Gastroesophageal sphincter (tissue), 4 donors: Measurements from ENCODE around the gene CLNS1A. TPM values are rescaled to one million over a fixed set of nuclear protein-coding genes. Genes with fewer than 3 reads are reported as not detected.
A peak's percentile ranks its signal among the peaks of the same experiment; 100 is the strongest.

ENCODE experiments used
- ATAC-seq: fragments of 150-250 bp; one replicate; pipeline ENCODE4 v1.9.1; 2016; ENCODE audit warnings: mild to moderate bottlenecking, moderate library complexity
- H3K27ac ChIP-seq, 4 donors: fragments of 200-600 bp; sonication (generic) in 3 of 4; 1 replicate in 3 of 4; 2 replicates in 1 of 4; pipeline ENCODE4 v1.5.1; 2016 to 2019
- H3K27me3 ChIP-seq: fragments of 200-600 bp; sonication (generic); one replicate; pipeline ENCODE4 v1.5.1; 2019
- H3K36me3 ChIP-seq, 2 donors: fragments of 200-600 bp; sonication (generic); one replicate each; pipeline ENCODE4 v1.5.1; 2019; ENCODE audit warnings: control low read depth in 1 of 2
- H3K4me1 ChIP-seq, 3 donors: fragments of 200-600 bp; sonication (generic); 1 replicate in 2 of 3; 2 replicates in 1 of 3; pipeline ENCODE4 v1.5.1; 2016 to 2019; ENCODE audit warnings: control low read depth in 2 of 3
- H3K4me3 ChIP-seq, 2 donors: fragments of 200-600 bp; sonication (generic); one replicate each; pipeline ENCODE4 v1.5.1; 2019; ENCODE audit warnings: mild to moderate bottlenecking in 1 of 2, moderate library complexity in 1 of 2
- H3K9me3 ChIP-seq, 3 donors: fragments of 200-600 bp; sonication (generic); one replicate each; pipeline ENCODE4 v1.5.1; 2017 to 2019; ENCODE audit warnings: control low read depth in 2 of 3
- EP300 ChIP-seq: sonication (generic); formaldehyde crosslinking; IDR thresholded peaks from one replicate; pipeline ENCODE4 v1.6.1; 2017; ENCODE audit warnings: antibody characterized with exemption, mild to moderate bottlenecking
- POLR2A ChIP-seq, 2 donors: fragments of 450-650 bp; IDR thresholded peaks; one replicate each; pipeline ENCODE4 v1.6.1; 2017; ENCODE audit warnings: antibody characterized with exemption in 2 of 2, mild to moderate bottlenecking in 2 of 2, moderate library complexity in 1 of 2
- POLR2AphosphoS5 ChIP-seq: sonication (generic); formaldehyde crosslinking; IDR thresholded peaks from one replicate; pipeline ENCODE4 v1.6.1; 2017; ENCODE audit warnings: antibody characterized with exemption
- WGBS, 2 donors: methylation state at CpG; one replicate each; pipeline ENCODE4 v1.1.5; 2018; ENCODE audit warnings: low coverage in 1 of 2; 5-methylcytosine and 5-hydroxymethylcytosine counted together
- total RNA-seq, 4 donors: library from RNA; depleted of rRNA; stranded (reverse); fragments of >200 nt; gene quantifications; one replicate each; pipeline ENCODE4 v1.1.0, GENCODE V29; 2016
- TF ChIP-seq, protein P1 (sequence below), 4 experiments: fragments of 200-600 bp in 2 of 4; fragments of 450-650 bp in 2 of 4; sonication (generic) in 1 of 4; IDR thresholded peaks; one replicate each; pipeline ENCODE4 v1.5.1; 2017 to 2019; ENCODE audit warnings: antibody characterized with exemption in 4 of 4, mild to moderate bottlenecking in 2 of 4, moderate library complexity in 2 of 4

Gene CLNS1A
- total RNA-seq, 4 donors from 2014 or later = 53.6 to 98.6 (median 79.9) TPM

DNA sequence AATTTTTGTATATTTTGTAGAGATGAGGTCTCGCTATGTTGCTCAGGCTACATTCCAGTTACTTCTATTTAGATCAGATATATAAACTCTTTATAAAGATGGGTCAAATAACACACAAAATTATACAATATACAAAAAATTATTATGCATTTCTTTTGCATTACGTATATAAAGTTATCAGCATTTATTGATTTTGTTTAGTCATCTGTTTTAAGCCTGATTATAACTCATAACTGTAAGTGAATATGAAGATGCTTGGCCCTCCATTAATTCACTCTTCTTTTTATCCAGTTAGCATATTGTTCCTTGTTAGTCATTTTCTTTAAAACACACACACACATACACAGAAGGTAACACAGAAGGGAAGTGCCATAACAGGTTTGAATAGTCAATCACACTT, 33.3 kb downstream of the CLNS1A start:
- peaks cover 0 to 31% of the 10 kb centered on the region in 2 donors for H3K36me3 ChIP-seq
- H3K27ac ChIP-seq = no peak overlapping the region
- ATAC-seq = no peak
- H3K4me1 ChIP-seq = peaks cover 0 to 4% (median 0%) of the 10 kb centered on the region in 3 donors
- TF ChIP-seq EP300 (no peak), POLR2AphosphoS5 (no peak), POLR2A (IDR thresholded peaks at IDR 0.05) (no peak)
- TF ChIP-seq, protein P1, sequence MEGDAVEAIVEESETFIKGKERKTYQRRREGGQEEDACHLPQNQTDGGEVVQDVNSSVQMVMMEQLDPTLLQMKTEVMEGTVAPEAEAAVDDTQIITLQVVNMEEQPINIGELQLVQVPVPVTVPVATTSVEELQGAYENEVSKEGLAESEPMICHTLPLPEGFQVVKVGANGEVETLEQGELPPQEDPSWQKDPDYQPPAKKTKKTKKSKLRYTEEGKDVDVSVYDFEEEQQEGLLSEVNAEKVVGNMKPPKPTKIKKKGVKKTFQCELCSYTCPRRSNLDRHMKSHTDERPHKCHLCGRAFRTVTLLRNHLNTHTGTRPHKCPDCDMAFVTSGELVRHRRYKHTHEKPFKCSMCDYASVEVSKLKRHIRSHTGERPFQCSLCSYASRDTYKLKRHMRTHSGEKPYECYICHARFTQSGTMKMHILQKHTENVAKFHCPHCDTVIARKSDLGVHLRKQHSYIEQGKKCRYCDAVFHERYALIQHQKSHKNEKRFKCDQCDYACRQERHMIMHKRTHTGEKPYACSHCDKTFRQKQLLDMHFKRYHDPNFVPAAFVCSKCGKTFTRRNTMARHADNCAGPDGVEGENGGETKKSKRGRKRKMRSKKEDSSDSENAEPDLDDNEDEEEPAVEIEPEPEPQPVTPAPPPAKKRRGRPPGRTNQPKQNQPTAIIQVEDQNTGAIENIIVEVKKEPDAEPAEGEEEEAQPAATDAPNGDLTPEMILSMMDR (IDR thresholded peaks at IDR 0.05) = no peak
- H3K4me3 ChIP-seq = no peak overlapping the region
- 96 to 100% methylated on average over 2 of the region's 2 CpGs for WGBS, 2 donors
- no peaks in the 10 kb centered on the region for H3K27me3 ChIP-seq
- no peaks in the 10 kb centered on the region for H3K9me3 ChIP-seq

GRCh38 chr11:77602381-77603088, 35.1 kb downstream of the CLNS1A start:
- Histone ChIP-seq H3K4me1 (peaks cover 0 to 4% (median 0%) of the 10 kb centered on the region in 3 donors), H3K27ac (no peak overlapping the region), H3K4me3 (no peak overlapping the region), H3K36me3 (peaks cover 0 to 14% of the 10 kb centered on the region in 2 donors), H3K27me3 (no peaks in the 10 kb centered on the region), H3K9me3 (no peaks in the 10 kb centered on the region)
- TF ChIP-seq, protein P1 (IDR thresholded peaks at IDR 0.05) = no peak
- TF ChIP-seq POLR2AphosphoS5 = peak; percentile 15
- no peak for ATAC-seq
- whole genome bisulfite sequencing, 2 donors = 68 to 83% methylated on average over 3 of the region's 3 CpGs

DNA sequence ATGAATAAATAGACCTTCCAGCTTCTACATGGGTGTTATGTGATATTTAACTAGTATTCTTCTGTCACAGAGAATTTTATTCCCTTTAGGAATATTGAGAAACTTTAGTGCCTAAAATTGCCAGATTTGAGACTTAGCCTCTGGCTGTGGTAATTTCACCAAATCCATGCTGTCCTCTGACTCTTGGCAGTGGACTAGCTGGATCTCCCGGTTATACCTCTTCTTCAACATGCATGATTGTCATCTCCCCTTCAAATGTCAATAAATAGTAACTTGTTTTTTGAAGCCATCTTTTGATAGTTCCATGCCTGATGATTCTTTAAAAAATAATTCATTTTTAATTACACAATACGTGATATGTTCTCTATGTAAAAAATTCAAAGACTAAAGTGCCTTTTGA, 39.4 kb downstream of the CLNS1A start:
- Histone ChIP-seq H3K27me3 (no peaks in the 10 kb centered on the region), H3K4me3 (no peak overlapping the region), H3K9me3 (no peaks in the 10 kb centered on the region), H3K4me1 (peaks cover 0 to 4% (median 0%) of the 10 kb centered on the region in 3 donors), H3K36me3 (no peaks in the 10 kb centered on the region), H3K27ac (no peak overlapping the region)
- ATAC-seq = no peak
- TF ChIP-seq, protein P1 (IDR thresholded peaks at IDR 0.05) = no peak
- TF ChIP-seq POLR2AphosphoS5 = no peak
- no peak for TF ChIP-seq EP300
- TF ChIP-seq POLR2A (IDR thresholded peaks at IDR 0.05) = no peak
- 88 to 89% methylated on average over 2 of the region's 2 CpGs for WGBS, 2 donors

DNA sequence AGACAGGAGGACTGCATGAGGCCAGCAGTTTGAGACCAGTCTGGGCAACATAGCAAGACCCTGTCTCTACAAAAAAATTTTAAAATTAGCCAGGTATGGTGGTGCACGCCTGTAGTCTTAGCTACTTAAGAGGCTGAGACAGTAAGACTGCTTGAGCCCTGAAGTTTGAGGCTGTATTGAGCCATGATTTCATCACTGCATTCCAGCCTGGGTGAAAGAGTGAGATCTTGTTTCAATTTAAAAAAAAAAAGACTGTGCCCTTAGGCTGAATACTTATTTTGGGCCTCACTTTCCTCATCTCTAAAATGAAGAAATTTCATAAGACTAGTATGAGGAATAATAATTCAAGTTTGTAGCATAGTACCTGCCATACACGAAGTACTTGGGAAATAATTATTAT, 41.0 kb downstream of the CLNS1A start:
- ATAC-seq = no peak
- H3K36me3 ChIP-seq = no peaks in the 10 kb centered on the region

More for the DNA sequence above, 41.0 kb downstream of the CLNS1A start:
- Histone ChIP-seq H3K4me1 (no peaks in the 10 kb centered on the region), H3K9me3 (no peaks in the 10 kb centered on the region), H3K27ac (no peak overlapping the region), H3K27me3 (no peaks in the 10 kb centered on the region), H3K4me3 (no peak overlapping the region)
- no peak for TF ChIP-seq POLR2A (IDR thresholded peaks at IDR 0.05)
- no peak for TF ChIP-seq EP300
- TF ChIP-seq POLR2AphosphoS5 = no peak
- TF ChIP-seq, protein P1 (IDR thresholded peaks at IDR 0.05) = no peak
- 94 to 100% methylated on average over 2 of the region's 2 CpGs for WGBS, 2 donors
